ENCODE data around the gene GZMA.

GRCh38 chr5:55140908-55141665, 38.6 kb downstream of the GZMA start:
- no peak for TF ChIP-seq GATA2 (IDR thresholded peaks at IDR 0.05; ENCODE audit: low read depth, low read length)
- TF ChIP-seq GATA3 (IDR thresholded peaks at IDR 0.05; ENCODE audit: low read depth, low read length), result no peak
